DOHH2 (cell line): ENCODE results near the gene TRHDE.

Source experiments
- EZH2phosphoT487 ChIP-seq: fragments of 200-600 bp; sonication (generic); IDR thresholded peaks from 2 replicates; pipeline ENCODE4 v1.6.1; 2017; ENCODE audit warnings: borderline replicate concordance, mild to moderate bottlenecking, antibody characterized with exemption, low read length, moderate library complexity, mixed read lengths
- TF ChIP-seq, protein P1 (sequence below): fragments of 200-600 bp; sonication (generic); IDR thresholded peaks from one replicate; pipeline ENCODE4 v1.5.1; 2014; ENCODE audit warnings: antibody characterized with exemption, mild to moderate bottlenecking, low read depth, low read length; ENCODE audit not compliant: poor library complexity, severe bottlenecking

DNA sequence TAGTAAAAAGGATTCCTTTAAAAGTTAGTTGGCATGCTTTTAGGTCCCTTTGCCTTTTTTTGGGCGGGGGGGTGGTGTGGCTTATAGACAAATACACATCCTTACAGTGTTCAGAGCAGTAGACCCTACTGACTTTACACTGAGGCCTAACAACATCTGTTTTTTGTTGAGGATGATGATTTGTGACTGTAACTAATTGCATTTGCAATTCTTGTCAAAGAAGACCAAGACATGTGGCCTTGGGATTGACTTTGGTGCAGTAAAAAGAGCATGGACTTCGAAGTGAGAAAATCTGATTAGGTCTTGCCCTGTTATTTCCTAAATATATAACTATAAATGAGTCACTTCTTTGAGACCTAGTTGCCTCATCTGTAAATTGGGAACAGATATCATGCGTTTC, 77.3 kb downstream of the TRHDE start:
- TF ChIP-seq, protein P1, sequence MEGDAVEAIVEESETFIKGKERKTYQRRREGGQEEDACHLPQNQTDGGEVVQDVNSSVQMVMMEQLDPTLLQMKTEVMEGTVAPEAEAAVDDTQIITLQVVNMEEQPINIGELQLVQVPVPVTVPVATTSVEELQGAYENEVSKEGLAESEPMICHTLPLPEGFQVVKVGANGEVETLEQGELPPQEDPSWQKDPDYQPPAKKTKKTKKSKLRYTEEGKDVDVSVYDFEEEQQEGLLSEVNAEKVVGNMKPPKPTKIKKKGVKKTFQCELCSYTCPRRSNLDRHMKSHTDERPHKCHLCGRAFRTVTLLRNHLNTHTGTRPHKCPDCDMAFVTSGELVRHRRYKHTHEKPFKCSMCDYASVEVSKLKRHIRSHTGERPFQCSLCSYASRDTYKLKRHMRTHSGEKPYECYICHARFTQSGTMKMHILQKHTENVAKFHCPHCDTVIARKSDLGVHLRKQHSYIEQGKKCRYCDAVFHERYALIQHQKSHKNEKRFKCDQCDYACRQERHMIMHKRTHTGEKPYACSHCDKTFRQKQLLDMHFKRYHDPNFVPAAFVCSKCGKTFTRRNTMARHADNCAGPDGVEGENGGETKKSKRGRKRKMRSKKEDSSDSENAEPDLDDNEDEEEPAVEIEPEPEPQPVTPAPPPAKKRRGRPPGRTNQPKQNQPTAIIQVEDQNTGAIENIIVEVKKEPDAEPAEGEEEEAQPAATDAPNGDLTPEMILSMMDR, result no peak
- TF ChIP-seq EZH2phosphoT487, result no peak
